Daoy (cell line): ENCODE measurements around the gene TENT5C. TPM values are rescaled to one million over a fixed set of nuclear protein-coding genes. Genes with fewer than 3 reads are reported as not detected.
"Not testable (repeated sequence)": the region's sequence is repeated elsewhere in the genome, so short reads cannot be mapped to it uniquely, and the experiment has no call there.

Source experiments
- DNase-seq: peaks from one replicate; pipeline ENCODE4 v3.0.0-alpha.2; 2015; ENCODE audit warnings: low read depth
- total RNA-seq: library from RNA; depleted of rRNA; stranded (reverse); fragments of >200 nt; shearing (Covaris generic); gene quantifications from 2 replicates; pipeline ENCODE4 v1.2.3, GENCODE V29; 2014; rRNA removed

The TENT5C gene
- under 0.01 TPM in 1 of 2 replicates, not detected in the other for total RNA-seq

DNA sequence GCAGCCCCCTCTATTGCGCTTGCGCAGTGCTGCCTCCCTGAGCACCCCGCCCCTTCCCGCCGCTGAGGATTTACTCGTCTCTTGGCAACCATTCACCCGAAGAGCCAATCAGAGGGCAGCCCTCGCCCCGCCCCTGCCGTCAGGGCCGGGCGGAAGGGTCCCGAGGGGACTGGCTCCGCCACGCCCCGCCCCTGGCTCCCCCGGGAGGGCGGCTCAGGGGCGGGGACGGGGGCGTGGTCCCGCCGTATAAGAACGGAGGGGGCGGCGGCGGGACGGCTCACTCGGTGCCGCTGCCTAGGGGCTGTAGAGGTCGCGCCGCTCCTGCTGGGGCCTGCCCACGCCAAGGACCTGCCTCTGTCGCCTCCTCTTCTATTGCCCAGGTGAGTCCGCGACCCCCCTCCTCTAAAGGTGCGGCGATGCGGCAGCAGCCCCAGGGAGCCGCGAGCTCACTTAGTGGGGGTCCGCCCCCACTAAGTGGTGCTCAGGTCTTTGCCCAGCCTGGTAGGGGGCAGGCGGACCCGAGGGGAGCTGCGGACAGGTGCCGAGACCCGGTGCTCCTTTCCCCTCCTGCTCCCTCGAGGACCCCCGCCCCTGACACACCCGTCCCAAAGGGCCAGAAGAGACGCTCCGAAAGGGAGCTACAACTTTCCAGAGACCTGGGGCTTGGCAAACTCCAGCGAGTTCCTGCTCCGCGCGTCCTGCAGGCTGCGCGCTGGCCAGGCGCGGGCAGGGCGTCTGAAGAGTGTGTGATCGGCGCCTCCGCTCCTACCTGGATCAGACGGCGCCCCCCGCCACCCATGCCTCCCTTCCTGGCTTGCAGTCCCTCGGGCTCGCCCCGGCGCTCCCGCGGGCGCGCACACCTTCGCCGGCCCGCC is at the start of gene TENT5C:
TENT5C (plus strand) TSS at position 275 of the 875 bp plus-strand sequence. CDS start 16,821 bp downstream, outside the sequence.
- DNase-seq: peak; percentile 100

DNA sequence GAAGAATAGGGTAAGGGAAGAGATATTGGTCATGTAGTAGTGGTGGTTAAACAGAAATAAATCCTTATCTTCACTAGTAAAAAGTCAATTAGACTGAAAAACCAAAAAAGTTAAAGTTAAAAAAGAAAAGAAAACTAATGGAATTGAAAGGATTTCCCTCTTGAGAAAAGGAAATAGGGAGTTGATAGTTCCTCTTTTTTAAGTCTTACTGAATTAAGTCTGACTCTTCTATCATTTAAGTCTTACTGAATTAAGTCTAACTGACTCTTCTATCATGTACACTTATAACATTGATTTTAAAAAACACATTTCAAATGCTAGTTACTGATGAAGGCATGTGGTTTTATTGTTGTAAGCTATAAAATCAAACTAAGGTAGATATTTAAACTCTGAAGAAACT is 49.5 kb upstream of the TENT5C start:
- no peak for DNase-seq

DNA sequence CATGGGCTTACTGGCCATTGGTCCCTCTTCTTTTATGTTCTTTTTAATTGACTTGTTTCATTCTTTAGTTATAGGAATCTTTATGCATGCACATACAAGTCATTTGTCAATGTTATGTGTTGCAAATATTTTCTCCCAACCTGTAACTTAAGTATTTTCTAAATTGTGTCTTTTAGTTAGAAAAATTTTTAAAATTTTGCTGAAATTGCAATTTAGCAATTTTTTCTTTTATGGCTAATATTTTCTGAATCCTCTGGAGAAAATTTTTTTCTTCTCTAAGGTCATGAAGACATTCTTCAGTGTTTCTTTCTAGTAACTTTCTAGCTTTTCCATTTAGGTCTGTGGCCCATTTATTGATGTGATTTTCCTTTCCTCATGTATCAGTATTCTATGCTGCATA is 48.9 kb upstream of the TENT5C start:
- no peak for DNase-seq

DNA sequence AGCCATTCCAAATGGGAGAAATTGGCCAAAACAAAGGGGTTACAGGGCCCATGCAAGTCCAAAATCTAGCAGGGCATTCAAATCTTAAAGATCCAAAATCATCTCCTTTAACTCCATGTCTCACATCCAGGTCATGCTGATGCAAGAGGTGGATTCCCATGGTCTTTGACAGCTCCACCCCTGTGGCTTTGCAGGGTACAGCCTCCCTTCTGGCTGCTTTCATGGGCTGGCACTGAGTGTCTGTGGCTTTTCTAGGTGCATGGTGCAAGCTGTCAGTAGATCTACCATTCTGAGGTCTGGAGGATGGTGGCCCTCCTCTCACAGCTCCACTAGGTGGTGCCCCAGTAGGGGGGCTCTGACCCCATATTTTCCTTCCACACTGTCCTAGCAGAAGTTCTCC is 47.4 kb upstream of the TENT5C start:
- not testable (repeated sequence) for DNase-seq

DNA sequence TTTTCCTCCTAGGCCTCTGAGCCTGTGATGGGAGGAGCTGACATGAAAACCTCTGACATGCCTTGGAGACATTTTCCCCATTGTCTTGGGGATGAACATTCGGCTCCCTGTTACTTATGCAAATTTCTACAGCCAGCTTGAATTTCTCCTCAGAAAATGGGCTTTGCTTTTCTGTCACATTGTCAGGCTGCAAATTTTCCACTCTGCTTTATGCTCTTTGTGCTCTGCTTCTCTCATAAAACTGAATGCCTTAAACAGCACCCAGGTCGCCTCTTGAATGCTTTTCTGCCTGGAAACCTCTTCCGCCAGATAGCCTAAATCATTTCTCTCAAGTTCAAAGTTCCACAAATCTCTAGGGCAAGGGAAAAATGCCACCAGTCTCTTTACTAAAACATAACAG is 46.7 kb upstream of the TENT5C start:
- DNase-seq: no peak

DNA sequence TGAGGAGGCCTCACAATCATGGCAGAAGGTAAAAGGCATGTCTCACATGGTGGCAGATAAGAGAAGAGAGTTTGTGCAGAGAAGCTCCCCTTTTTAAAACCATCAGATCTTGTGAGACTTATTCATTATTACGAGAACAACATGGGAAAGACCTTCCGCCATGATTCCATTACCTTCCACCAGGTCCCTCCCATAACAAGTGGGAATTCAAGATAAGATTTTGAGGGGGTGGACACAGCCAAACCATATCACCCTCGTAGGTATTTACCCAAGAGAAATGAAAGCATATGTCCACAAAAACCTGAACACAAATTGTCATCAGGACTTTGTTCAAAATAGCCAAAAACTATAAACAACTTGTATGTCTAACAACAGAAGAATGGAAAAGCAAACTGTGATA is 45.9 kb upstream of the TENT5C start:
- no peak for DNase-seq

DNA sequence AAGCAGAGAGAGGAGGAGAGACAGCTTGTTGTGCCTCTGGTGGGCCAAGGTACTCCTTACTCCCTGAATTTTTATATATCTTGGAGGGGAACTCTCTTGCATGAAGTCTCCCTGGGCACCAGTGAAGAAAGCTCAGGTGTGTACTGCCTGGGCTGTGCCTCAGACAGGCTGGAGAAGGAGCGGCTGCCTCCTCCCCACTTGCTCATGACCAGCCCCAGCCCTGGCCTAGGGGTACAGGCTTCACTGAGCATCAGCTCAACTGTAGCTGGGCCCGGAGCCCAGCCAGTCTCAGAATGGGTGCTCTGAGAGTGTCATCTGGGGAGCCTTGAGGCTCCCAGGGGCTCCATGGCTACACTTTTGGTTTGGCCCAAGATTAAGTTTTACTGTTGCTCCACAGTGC is 44.8 kb upstream of the TENT5C start:
- DNase-seq: no peak

DNA sequence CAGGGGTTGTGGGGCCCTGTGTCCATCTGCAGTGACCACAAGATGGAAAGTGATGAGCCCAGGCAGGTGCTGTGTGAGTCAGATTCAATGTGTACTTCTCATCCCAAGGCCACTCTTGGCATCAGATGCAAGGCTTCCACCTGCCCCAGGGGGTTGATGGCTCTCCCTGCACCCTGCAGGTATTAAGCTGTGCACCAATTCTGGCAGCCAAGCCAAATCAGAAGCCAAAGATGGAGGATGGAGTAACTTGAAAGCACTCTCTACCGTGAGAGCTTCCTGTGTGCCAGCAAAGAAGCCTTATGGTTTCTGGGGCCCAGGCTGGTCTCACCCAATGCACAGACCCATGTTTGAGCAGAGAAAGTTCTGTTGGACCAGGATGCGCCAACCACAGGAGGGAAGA is 44.3 kb upstream of the TENT5C start:
- DNase-seq: no peak

DNA sequence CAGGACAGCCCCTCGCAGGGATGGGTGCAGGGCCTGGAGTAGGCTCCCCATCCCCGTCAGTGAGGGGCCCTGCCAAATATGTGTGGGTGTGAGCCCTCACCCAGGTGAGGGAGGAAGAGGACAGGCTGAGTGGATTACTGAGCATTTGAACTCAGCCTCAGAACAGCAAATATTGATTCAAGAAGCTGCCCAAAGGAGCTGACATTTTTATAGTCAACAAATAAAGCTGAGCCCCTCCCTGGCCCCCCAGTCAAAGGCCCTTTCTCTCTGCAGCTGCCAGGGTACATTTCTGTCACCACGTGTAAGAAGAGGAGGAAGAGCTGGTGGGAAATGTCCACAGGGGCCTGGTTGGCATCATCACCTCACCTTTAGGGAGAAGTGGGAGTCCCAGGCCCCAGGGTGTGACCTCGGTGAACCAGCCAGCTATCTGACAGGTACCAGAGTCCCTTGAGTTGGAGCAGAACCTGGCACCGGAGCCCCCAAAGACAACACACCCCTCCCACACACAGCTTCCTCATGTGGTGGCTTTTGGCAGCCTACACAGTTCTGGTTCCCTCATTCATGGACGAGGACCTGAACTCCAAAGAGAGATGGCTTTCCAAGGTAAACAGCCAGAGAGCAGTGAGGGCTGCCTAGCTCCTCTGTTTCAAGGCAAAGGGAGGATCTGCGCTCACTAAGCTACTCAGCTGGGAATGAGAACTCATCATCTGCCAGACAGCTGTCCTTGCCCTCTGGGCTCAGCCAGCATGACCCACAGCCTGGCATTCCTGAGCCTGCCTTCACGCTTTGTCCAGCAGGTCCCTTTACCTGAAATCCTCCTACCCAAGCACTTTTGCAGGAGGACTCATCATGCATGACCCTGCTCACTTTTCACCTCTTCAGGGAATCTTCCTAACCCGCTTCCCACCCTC is 43.0 kb upstream of the TENT5C start:
- DNase-seq: no peak

DNA sequence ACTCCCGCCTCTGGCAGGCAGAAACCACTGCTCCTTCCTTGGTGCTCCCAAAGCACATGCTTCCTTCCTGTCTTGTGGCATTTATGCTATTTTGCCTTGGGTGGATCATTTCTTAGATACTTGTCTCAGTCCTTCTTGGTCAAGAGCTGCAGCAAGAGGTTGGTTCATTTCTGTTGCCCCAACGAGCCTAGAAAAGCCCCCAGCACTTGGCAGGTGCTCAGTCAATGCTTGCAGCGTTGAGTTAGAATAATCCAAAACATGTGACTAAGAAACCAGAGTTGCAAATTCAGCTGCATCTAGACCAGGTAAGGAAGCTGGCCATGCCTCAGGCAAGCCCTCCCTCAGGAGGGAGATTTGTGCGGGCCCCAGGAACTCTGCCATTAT is 42.4 kb upstream of the TENT5C start:
- no peak for DNase-seq

DNA sequence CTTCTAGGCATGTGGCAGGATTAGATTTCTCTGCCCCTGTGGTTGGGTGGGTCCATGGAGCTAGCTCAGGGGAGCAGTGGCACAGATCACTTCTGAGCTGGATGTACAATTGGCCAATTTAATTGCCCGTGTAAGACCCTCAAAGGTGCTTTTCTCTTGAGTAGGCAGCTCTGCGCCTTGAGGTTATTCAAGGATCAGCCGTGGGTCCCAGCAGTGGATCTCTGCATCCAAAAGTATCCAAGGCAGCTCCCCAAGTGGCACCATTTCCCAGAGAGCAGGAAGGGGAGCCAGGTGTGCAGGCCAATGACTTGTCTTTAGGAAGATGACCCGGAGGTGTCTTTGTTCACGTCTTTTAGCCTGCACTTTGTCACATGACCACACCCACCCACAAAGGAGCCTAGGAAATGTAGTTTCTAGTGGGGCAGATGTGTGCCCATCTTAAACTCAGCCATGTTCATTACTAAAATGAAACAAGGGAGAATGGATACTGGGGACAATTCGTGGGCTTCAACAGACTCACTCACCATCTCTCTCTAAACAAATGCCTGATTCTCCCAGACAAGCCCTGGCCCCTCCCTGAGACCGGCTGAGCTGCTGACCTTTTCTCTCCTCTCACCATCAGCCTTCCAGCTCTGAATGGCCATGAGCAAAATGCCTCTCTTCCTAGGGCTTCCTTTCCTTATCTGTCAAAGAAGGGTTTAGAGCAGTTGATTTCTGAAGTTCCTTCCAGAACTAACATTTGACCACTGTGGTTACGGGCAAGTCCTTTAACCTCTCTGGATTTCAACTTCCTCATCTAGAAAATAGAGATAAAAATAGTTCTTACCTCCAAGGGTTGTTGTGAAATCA is 41.4 kb upstream of the TENT5C start:
- no peak for DNase-seq

DNA sequence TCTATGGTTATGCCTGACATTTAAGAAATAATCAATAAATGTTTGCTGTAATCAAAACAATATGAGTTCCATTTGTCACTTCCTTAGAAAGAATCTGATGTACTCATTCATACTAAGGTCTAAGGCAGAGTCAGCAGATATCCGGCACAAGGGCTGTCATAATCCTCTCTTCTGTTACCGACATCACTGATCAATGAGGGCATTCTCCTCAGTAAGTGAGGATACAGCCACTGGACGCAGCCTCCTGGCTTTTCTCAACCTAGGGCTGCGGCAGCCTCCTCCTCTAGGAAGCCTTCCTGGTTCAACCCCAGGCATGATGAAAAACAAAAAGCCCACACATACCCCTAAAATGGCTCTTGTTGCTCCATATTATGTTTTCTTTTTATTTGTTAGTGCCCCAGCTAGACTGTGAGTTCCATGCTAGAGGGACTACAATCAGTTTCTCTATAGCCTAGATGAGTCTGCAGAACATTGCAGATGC is 40.7 kb upstream of the TENT5C start:
- DNase-seq: no peak

DNA sequence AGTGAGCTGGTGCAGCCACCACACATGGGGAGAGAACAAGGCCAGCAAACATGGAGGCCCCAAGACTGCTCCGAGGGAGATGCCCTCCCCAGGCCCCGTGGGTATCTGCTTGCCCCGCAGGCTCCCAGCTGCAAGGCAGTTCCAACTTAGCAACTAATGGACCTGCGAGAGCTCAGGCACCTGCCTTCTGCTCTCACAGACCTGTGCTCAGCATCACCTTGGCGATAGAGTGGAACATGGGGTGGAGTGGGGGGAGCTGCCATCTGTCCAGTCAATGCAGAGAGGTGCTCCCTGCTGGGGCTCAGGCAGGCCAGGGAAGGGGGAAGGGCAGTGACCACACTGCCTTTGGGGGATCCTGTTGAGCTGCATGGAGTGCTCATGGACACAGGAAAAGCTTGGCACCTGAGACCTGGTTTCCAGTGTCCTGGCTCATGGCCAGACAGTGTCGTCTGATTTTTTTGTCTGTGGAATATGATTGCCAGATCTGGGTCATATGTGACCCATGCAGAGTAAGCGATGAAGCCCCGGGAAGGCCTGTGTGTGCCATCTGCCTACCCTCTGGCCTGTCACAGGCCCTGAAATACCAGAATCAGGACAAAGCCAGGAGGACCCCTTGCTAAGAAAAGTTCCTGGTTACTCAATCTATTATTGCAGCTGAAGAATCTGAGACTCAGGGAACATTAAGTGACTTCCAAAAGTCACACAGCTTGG is 39.9 kb upstream of the TENT5C start:
- DNase-seq: no peak

DNA sequence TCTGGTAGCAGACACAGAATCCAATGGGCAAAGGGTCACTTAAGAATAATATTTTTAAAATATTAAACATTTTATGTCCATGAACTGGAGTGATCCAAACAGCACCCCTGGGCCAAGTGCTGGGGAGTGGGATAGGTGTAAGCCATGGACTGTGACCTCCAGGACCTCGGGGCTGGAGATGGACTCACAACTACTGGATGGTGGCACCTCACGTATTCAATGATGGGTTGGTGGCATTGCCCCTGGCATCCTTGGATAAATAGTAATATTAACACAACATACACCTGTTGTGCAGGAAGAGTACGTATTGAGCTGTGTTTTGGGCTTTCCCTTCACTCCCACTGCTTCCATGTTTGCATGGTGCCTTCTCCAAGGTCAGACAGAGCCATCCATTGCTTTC is 39.3 kb upstream of the TENT5C start:
- DNase-seq: no peak

DNA sequence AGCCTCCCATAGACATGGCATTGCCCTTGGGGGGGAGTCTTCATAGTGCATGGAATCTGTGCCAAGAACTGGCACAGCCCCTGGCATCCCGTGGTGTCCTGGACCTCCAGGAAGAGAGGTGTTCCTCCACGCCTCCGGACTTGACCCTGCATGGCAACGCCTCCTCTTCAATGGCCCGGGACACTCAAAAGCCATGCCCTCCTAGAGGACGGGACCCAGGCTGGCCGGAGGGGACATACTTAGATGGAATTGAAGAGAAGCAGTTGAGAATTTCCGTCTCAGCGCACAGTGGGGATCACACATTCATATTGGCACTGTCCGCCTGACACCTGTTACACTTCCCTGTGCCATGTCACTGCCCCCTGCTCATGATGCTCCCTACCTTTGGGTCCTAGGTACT is 38.4 kb upstream of the TENT5C start:
- no peak for DNase-seq

DNA sequence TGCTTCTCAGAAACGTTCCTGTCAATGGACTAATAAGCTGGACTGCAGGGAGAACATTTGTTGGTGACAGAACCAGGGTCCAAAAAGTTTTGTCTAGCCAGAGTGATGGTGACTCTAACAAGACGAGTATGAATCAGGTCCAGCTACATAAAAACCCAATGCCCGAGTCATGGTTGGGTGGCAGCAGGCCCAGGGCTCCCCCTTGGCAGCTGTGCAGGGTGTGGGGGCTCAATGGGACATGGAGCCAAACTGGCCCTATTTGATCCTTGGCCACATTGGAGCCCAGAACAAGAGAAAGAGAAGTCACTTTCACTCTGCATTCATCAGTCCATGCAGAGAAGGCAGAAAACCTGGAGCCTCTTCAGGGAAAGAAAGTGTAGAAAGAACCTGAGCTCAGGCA is 37.9 kb upstream of the TENT5C start:
- DNase-seq: no peak

DNA sequence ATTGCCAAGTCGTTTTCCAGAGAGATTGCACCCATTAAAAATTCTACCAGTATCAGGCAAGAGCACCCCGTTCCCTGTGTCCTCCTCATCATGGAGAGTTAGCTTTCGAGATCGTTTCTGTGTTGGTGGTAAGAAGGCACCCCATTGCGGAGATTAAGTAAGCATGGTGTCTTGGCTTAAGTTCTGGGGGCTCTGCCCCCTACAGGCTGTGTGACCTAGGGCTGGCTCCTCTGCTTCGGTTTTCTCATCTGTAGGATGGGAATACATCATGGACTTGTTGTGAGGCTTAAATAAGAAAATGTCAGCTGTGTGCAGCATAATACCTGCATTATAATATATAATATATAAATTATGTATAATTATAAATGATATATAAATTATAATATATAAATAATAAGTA is 36.8 kb upstream of the TENT5C start:
- no peak for DNase-seq

DNA sequence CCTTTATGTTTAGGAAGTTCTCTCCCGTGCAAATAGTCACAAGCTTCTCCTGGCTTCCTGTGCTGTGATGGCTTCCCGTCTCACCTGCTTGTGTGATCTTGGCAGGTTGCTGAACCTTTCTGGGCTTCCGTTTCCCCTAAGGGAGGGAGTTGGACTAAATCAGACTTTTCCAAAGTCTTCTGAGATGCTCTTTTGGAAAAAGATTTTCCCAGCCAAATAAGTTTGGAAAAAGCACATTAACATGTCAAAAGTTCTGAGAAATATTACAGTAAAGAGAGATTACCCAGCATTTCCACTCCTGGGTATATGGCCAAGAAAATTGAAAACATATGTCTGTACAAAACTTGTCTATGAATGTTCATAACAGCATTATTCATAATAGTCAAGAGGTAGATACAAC is 36.0 kb upstream of the TENT5C start:
- no peak for DNase-seq

DNA sequence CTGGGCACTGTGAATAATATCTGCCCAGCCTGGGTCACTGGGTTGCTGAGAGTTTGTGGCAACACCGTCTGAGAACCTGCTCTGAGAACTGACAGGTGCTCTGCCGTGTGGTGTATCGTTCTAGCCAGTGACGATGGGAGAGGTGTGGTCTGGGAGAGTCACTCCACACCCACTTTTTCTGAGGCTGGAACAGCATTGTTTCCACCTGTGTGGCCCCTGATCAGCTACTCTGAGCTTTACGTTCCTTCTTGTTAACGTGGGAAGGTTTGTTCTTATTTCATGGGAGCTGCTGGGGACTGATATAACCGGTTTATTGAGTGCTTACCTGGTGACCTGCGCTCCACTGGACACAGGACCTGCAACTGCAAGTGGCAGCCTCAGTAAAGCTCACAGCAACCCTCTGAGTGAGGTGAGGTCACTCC is 34.8 kb upstream of the TENT5C start:
- no peak for DNase-seq

DNA sequence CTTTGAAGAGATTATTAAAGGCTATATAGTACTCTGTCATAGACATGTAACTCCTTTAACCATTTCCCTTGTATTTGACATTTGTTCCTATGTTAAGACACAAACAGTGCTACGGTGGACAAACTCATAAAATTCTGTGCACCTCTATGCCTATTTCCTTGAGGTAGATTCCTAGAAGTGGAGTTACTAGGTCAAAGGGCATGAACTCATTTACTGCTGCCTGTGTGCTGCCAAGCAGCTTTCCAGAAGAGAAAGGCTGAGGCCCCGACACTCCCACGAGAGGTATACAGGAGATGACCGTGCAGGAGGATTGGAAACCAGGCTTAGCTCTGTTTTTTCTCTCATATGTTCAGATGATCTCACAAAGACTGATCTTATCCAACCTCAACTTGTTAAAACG is 34.4 kb upstream of the TENT5C start:
- no peak for DNase-seq

DNA sequence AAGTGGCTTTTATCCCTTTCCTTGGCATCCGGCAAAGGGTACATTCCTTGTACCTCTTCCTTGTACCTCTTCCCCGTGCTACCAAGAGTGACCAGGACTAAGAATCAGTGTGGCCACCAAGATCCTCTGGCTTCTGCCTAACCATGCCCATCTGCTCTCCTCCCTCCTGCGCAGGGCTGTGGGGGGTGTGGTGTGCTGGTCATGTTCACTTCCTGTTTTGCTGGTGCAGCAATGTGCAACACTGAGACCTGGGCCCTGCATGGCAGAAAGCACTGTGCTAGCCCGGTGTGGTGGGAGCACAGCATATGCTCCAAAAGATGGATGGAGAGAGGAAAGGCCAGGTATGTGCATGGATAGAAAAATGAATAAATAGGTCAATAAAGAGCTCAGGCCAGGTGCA is 33.3 kb upstream of the TENT5C start:
- DNase-seq: no peak
